Keratinocyte (primary cell): ENCODE results near the gene MRTFA.

Source experiments
- CTCF ChIP-seq, 3 experiments: IDR thresholded peaks in 1 of 3; conservative IDR thresholded peaks in 1 of 3; optimal IDR thresholded peaks in 1 of 3; 2 replicates in 2 of 3; 3 replicates in 1 of 3; pipeline versions ENCODE3 to v1.5.1; 2011; ENCODE audit warnings: low read length in 3 of 3, mild to moderate bottlenecking in 3 of 3, moderate library complexity in 2 of 3, control low read depth in 1 of 3, inconsistent platforms in 1 of 3; ENCODE audit not compliant: insufficient read depth in 2 of 3; ENCODE audit errors: extremely low read depth in 1 of 3
- EZH2 ChIP-seq: IDR thresholded peaks from one replicate; pipeline ENCODE4 v1.6.1; 2012; ENCODE audit warnings: inconsistent platforms, mild to moderate bottlenecking, low read length, moderate library complexity

- TF ChIP-seq CTCF (optimal IDR thresholded peaks at IDR 0.05 in 1 of 3, IDR thresholded peaks at IDR 0.05 in 1 of 3, conservative IDR thresholded peaks at IDR 0.05 in 1 of 3; ENCODE audit: extremely low read depth in 1 of 3, insufficient read depth in 2 of 3, low read length in 3 of 3), result no peak
- no peak for TF ChIP-seq EZH2
Observed at GRCh38 chr22:40414311-40414710, 222.2 kb downstream of the MRTFA start.
